CD14-positive monocyte (primary cell): ENCODE measurements around the gene KLRC3. TPM values are rescaled to one million over a fixed set of nuclear protein-coding genes. Genes with fewer than 3 reads are reported as not detected.
A peak's percentile ranks its signal among the peaks of the same experiment; 100 is the strongest.

ENCODE experiments used
- DNase-seq, 3 donors: peaks; one replicate each; pipeline ENCODE4 v3.0.0-alpha.2; 2011 to 2022
- H2AFZ ChIP-seq: 2 replicates; pipeline ENCODE4 v1.6.0; 2012; ENCODE audit warnings: mild to moderate bottlenecking, low read depth, low read length, inconsistent platforms; ENCODE audit not compliant: insufficient read depth, poor library complexity, severe bottlenecking
- H3K27ac ChIP-seq, 2 donors: 1 replicate in 1 of 2; 2 replicates in 1 of 2; pipeline ENCODE4 v1.5.1; 2012 to 2013; ENCODE audit warnings: low read length in 2 of 2, control low read depth in 1 of 2, inconsistent platforms in 1 of 2, low read depth in 1 of 2, mild to moderate bottlenecking in 1 of 2
- H3K27me3 ChIP-seq, 2 donors: one replicate each; pipeline versions ENCODE4 v1.6.0 to v1.6.1; 2011 to 2013; ENCODE audit warnings: low read length in 2 of 2; ENCODE audit not compliant: control insufficient read depth in 2 of 2, insufficient read depth in 2 of 2
- H3K36me3 ChIP-seq, 2 donors: replicated peaks in 1 of 2; 1 replicate in 1 of 2; 2 replicates in 1 of 2; pipeline versions ENCODE4 v1.5.1 to v1.6.1; 2012 to 2013; ENCODE audit warnings: low read length in 2 of 2, control low read depth in 1 of 2, inconsistent platforms in 1 of 2, mild to moderate bottlenecking in 1 of 2; ENCODE audit not compliant: insufficient read depth in 2 of 2, control insufficient read depth in 1 of 2
- H3K4me1 ChIP-seq, 2 donors: 1 replicate in 1 of 2; 2 replicates in 1 of 2; pipeline versions ENCODE4 v1.5.1 to v1.6.1; 2012 to 2013; ENCODE audit warnings: low read length in 2 of 2, control low read depth in 1 of 2, inconsistent platforms in 1 of 2, mild to moderate bottlenecking in 1 of 2, moderate library complexity in 1 of 2; ENCODE audit not compliant: insufficient read depth in 2 of 2, control insufficient read depth in 1 of 2
- H3K4me2 ChIP-seq: replicated peaks from 2 replicates; pipeline ENCODE3; 2012; ENCODE audit warnings: low read length, moderate library complexity, mild to moderate bottlenecking; ENCODE audit not compliant: poor library complexity, severe bottlenecking; ENCODE audit errors: extremely low read depth
- H3K4me3 ChIP-seq, 3 experiments: fragments of 200-600 bp in 1 of 3; sonication (generic) in 1 of 3; replicated peaks in 1 of 3; 1 replicate in 2 of 3; 2 replicates in 1 of 3; pipeline ENCODE4 v1.5.1; 2011 to 2013; ENCODE audit warnings: low read length in 3 of 3, mild to moderate bottlenecking in 3 of 3, control low read depth in 2 of 3, low read depth in 2 of 3, inconsistent platforms in 1 of 3, moderate library complexity in 1 of 3
- H3K79me2 ChIP-seq: 2 replicates; pipeline ENCODE4 v1.6.0; 2012; ENCODE audit warnings: mild to moderate bottlenecking, control low read depth, inconsistent platforms, low read length, moderate library complexity; ENCODE audit not compliant: insufficient read depth
- H3K9ac ChIP-seq: 2 replicates; pipeline ENCODE4 v1.6.0; 2017; ENCODE audit warnings: low read length, mild to moderate bottlenecking; ENCODE audit not compliant: insufficient read depth, poor library complexity, severe bottlenecking
- H3K9me3 ChIP-seq, 2 donors: replicated peaks in 1 of 2; 1 replicate in 1 of 2; 2 replicates in 1 of 2; pipeline versions ENCODE4 v1.5.1 to v1.6.1; 2012 to 2013; ENCODE audit warnings: low read length in 2 of 2, control low read depth in 1 of 2; ENCODE audit not compliant: control insufficient read depth in 1 of 2, insufficient read depth in 1 of 2
- H4K20me1 ChIP-seq: 2 replicates; pipeline ENCODE4 v1.6.0; 2012; ENCODE audit warnings: mild to moderate bottlenecking, low read length, control low read depth, moderate library complexity; ENCODE audit not compliant: insufficient read depth
- H3K27ac Mint-ChIP-seq, 7 donors: one replicate each; pipeline ENCODE4 v1.8.0; 2020; ENCODE audit warnings: mild to moderate bottlenecking in 7 of 7, mixed read lengths in 7 of 7, moderate library complexity in 6 of 7, inconsistent platforms in 2 of 7
- H3K27me3 Mint-ChIP-seq, 3 donors: one replicate each; pipeline ENCODE4 v1.8.0; 2021 to 2022; ENCODE audit warnings: low read depth in 3 of 3, mild to moderate bottlenecking in 3 of 3, mixed read lengths in 3 of 3, moderate library complexity in 3 of 3, inconsistent platforms in 1 of 3
- H3K36me3 Mint-ChIP-seq, 2 donors: one replicate each; pipeline ENCODE4 v1.8.0; 2020; ENCODE audit warnings: mixed read lengths in 2 of 2, inconsistent platforms in 1 of 2, mild to moderate bottlenecking in 1 of 2
- H3K4me1 Mint-ChIP-seq: one replicate; pipeline ENCODE4 v1.8.0; 2020; ENCODE audit warnings: mild to moderate bottlenecking, mixed read lengths
- H3K4me3 Mint-ChIP-seq, 2 donors: one replicate each; pipeline ENCODE4 v1.8.0; 2020; ENCODE audit warnings: mild to moderate bottlenecking in 2 of 2, mixed read lengths in 2 of 2, moderate library complexity in 1 of 2
- H3K9me3 Mint-ChIP-seq, 7 donors: one replicate each; pipeline ENCODE4 v1.8.0; 2020 to 2022; ENCODE audit warnings: mixed read lengths in 7 of 7, mild to moderate bottlenecking in 6 of 7, moderate library complexity in 6 of 7, inconsistent platforms in 2 of 7
- CTCF ChIP-seq: fragments of 200-600 bp; IDR thresholded peaks from one replicate; pipeline ENCODE4 v1.8.0; 2022; ENCODE audit warnings: antibody characterized with exemption, mild to moderate bottlenecking
- WGBS: methylation state at CpG from one replicate; pipeline ENCODE4 v1.1.5; 2013; ENCODE audit warnings: missing lambda C conversion rate; ENCODE audit not compliant: insufficient coverage; 5-methylcytosine and 5-hydroxymethylcytosine counted together
- intact Hi-C, 2 donors: fragments of 100-400 bp; cut with micrococcal nuclease; formaldehyde crosslinking; loops; one replicate each; pipeline versions ENCODE4 v1.15.0 to v1.15.1; 2023
- polyA plus RNA-seq, 3 donors: library from polyadenylated mRNA; depleted of rRNA in 1 of 3; unstranded in 2 of 3; stranded (reverse) in 1 of 3; fragments of 300-500 nt in 2 of 3; fragments of >200 nt in 1 of 3; fragmentation: Illumina TruSeq in 2 of 3; gene quantifications; 1 replicate in 2 of 3; 2 replicates in 1 of 3; pipeline ENCODE4 v1.2.3, GENCODE V29; 2012 to 2021

The KLRC3 gene
- polyA plus RNA-seq, 3 donors = not detected

- Histone ChIP-seq H3K9ac (no peak overlapping the region), H4K20me1 (no peaks in the 10 kb centered on the region), H3K79me2 (no peaks in the 10 kb centered on the region), H3K36me3 (no peaks in the 10 kb centered on the region), H3K27me3 (peaks cover 0 to 16% of the 10 kb centered on the region in 2 donors), H2AFZ (no peak overlapping the region), H3K4me1 (peaks cover 11 to 14% of the 10 kb centered on the region in 2 donors), H3K27ac (no peak overlapping the region), H3K4me2 (no peak overlapping the region), H3K4me3 (no peak overlapping the region), H3K9me3 (no peaks in the 10 kb centered on the region)
- H3K27me3 Mint-ChIP-seq = peaks cover 4 to 9% (median 8%) of the 10 kb centered on the region in 3 donors
- peaks cover 0 to 5% (median 0%) of the 10 kb centered on the region in 7 donors for H3K9me3 Mint-ChIP-seq
- intact Hi-C loops = loop anchor here in 1 of 2 donors (5.0 to 10.0 kb wide), 2 partner anchors 47 to 1244 kb away; no protein-coding TSS in a partner anchor
- no peak overlapping the region for H3K4me3 Mint-ChIP-seq
- no peak overlapping the region for H3K27ac Mint-ChIP-seq
- no CpG with 5 or more reads among the region's 3 CpGs for WGBS
- H3K36me3 Mint-ChIP-seq = no peaks in the 10 kb centered on the region
- no peak for DNase-seq
- H3K4me1 Mint-ChIP-seq = peaks cover 12% of the 10 kb centered on the region
- no peak for TF ChIP-seq CTCF
Observed at GRCh38 chr12:10408842-10409241, 11.6 kb downstream of the KLRC3 start.

GRCh38 chr12:10406725-10407124, 13.7 kb downstream of the KLRC3 start:
- peaks cover 0 to 19% of the 10 kb centered on the region in 2 donors for H3K27me3 ChIP-seq
- no peak overlapping the region for H3K27ac ChIP-seq
- H3K9ac ChIP-seq = no peak overlapping the region
- no peak overlapping the region for H2AFZ ChIP-seq
- H3K79me2 ChIP-seq = no peaks in the 10 kb centered on the region
- Mint-ChIP-seq H3K36me3 (no peaks in the 10 kb centered on the region), H3K27ac (peak overlapping the region in 5 of 7 donors; percentile 16 to 82 (median 68)), H3K27me3 (peaks cover 0 to 10% (median 4%) of the 10 kb centered on the region in 3 donors), H3K4me3 (peak overlapping the region in 1 of 2 donors; percentile 8), H3K9me3 (peaks cover 0 to 5% (median 0%) of the 10 kb centered on the region in 7 donors), H3K4me1 (peaks cover 12% of the 10 kb centered on the region)
- no CpG with 5 or more reads among the region's 4 CpGs for WGBS
- peaks cover 11 to 14% of the 10 kb centered on the region in 2 donors for H3K4me1 ChIP-seq
- no peaks in the 10 kb centered on the region for H3K9me3 ChIP-seq
- no peak for TF ChIP-seq CTCF
- peak; percentile 81 to 91 (median 88) for DNase-seq
- H3K36me3 ChIP-seq = no peaks in the 10 kb centered on the region
- intact Hi-C loops = loop anchor here in 1 of 2 donors (5.0 to 10.0 kb wide), 2 partner anchors 44 to 1242 kb away; no protein-coding TSS in a partner anchor
- no peak overlapping the region for H3K4me3 ChIP-seq
- H3K4me2 ChIP-seq = no peak overlapping the region
- H4K20me1 ChIP-seq = no peaks in the 10 kb centered on the region
